Transverse colon (tissue), 4 donors: ENCODE results near the gene NANP.
"Not testable (repeated sequence)": the region's sequence is repeated elsewhere in the genome, so short reads cannot be mapped to it uniquely, and the experiment has no call there.

Source experiments
- CTCF ChIP-seq, 5 experiments: fragments of 200-600 bp in 3 of 5; fragments of 450-650 bp in 2 of 5; sonication (generic) in 3 of 5; IDR thresholded peaks; 1 replicate in 2 of 5; 2 replicates in 3 of 5; pipeline ENCODE4 v1.5.1; 2016 to 2017; ENCODE audit warnings: antibody characterized with exemption in 5 of 5, inconsistent platforms in 3 of 5, mild to moderate bottlenecking in 2 of 5, moderate library complexity in 1 of 5
- EP300 ChIP-seq: sonication (generic); formaldehyde crosslinking; IDR thresholded peaks from one replicate; pipeline ENCODE4 v1.6.1; 2017; ENCODE audit warnings: antibody characterized with exemption, low read depth
- POLR2A ChIP-seq: fragments of 450-650 bp; IDR thresholded peaks from one replicate; pipeline ENCODE4 v1.6.1; 2016; ENCODE audit warnings: antibody characterized with exemption, mild to moderate bottlenecking, moderate library complexity
- POLR2AphosphoS5 ChIP-seq, 3 donors: sonication (generic); formaldehyde crosslinking; IDR thresholded peaks; one replicate each; pipeline ENCODE4 v1.6.1; 2016; ENCODE audit warnings: antibody characterized with exemption in 3 of 3

- TF ChIP-seq CTCF (IDR thresholded peaks at IDR 0.05); POLR2A; POLR2AphosphoS5 (IDR thresholded peaks at IDR 0.05); EP300: not testable (repeated sequence)
Observed at GRCh38 chr20:25602191-25602913, 21.5 kb downstream of the NANP start.
